GM18951 (cell line): Measurements from ENCODE around the gene THSD7B.

Experiments
- POLR2A ChIP-seq: IDR thresholded peaks from 4 replicates; pipeline ENCODE4 v1.6.1; 2011; ENCODE audit warnings: mild to moderate bottlenecking; ENCODE audit not compliant: insufficient read length, insufficient read depth; ENCODE audit errors: extremely low read depth
- in situ Hi-C: fragments of 300-500 bp; cut with MboI; formaldehyde crosslinking; loops from one replicate; pipeline ENCODE4 v1.12.0; 2022; ENCODE audit warnings: low sequenced_read_pairs, mixed read lengths, inconsistent platforms; ENCODE audit not compliant: unreplicated experiment

THSD7B gene

GRCh38 chr2:137232076-137232475 is 466.7 kb downstream of the THSD7B start:
- no peak for TF ChIP-seq POLR2A
- in situ Hi-C loops, result no loop called here

GRCh38 chr2:137233091-137233490 is 467.7 kb downstream of the THSD7B start:
- in situ Hi-C loops, result no loop called here
- TF ChIP-seq POLR2A, result no peak

- TF ChIP-seq POLR2A, result no peak
Observed at GRCh38 chr2:137237055-137237454, 471.7 kb downstream of the THSD7B start.

GRCh38 chr2:137238065-137238464 is 472.7 kb downstream of the THSD7B start:
- in situ Hi-C loops, result no loop called here
- TF ChIP-seq POLR2A, result no peak

More at GRCh38 chr2:137237055-137237454, 471.7 kb downstream of the THSD7B start:
- in situ Hi-C loops, result no loop called here

- no peak for TF ChIP-seq POLR2A
- in situ Hi-C loops, result no loop called here
Observed at GRCh38 chr2:137249463-137250130, 484.3 kb downstream of the THSD7B start.

GRCh38 chr2:137250401-137250800 is 485.1 kb downstream of the THSD7B start:
- in situ Hi-C loops, result no loop called here
- no peak for TF ChIP-seq POLR2A

- TF ChIP-seq POLR2A, result no peak
- in situ Hi-C loops, result no loop called here
Observed at GRCh38 chr2:137251045-137251444, 485.7 kb downstream of the THSD7B start.

- no peak for TF ChIP-seq POLR2A
- in situ Hi-C loops, result no loop called here
Observed at GRCh38 chr2:137252934-137253333, 487.6 kb downstream of the THSD7B start.

- TF ChIP-seq POLR2A, result no peak
- in situ Hi-C loops, result no loop called here
Observed at GRCh38 chr2:137254052-137254451, 488.7 kb downstream of the THSD7B start.

- in situ Hi-C loops, result no loop called here
- no peak for TF ChIP-seq POLR2A
Observed at GRCh38 chr2:137255345-137255744, 490.0 kb downstream of the THSD7B start.

GRCh38 chr2:137255990-137256389 is 490.6 kb downstream of the THSD7B start:
- no peak for TF ChIP-seq POLR2A
- in situ Hi-C loops, result no loop called here

GRCh38 chr2:137261881-137262585 is 496.7 kb downstream of the THSD7B start:
- TF ChIP-seq POLR2A, result no peak
- in situ Hi-C loops, result no loop called here

- in situ Hi-C loops, result no loop called here
- no peak for TF ChIP-seq POLR2A
Observed at GRCh38 chr2:137262594-137262993, 497.2 kb downstream of the THSD7B start.
